ENCODE results near the gene TIMM50.

GRCh38 chr19:39470724-39471339 lies 9.8 kb upstream of the TIMM50 start:
- TF ChIP-seq CTCF (IDR thresholded peaks at IDR 0.05) (no peak), EP300 (IDR thresholded peaks at IDR 0.05) (no peak)

All from tibial nerve (tissue), 4 donors.